Measurements from ENCODE around the gene CD22. TPM values are rescaled to one million over a fixed set of nuclear protein-coding genes. Genes with fewer than 3 reads are reported as not detected.

CD22 gene
- total and polyA plus RNA-seq, 8 donors, result 2.0 to 5.7 (median 4.0) TPM; not detected in 3

DNA sequence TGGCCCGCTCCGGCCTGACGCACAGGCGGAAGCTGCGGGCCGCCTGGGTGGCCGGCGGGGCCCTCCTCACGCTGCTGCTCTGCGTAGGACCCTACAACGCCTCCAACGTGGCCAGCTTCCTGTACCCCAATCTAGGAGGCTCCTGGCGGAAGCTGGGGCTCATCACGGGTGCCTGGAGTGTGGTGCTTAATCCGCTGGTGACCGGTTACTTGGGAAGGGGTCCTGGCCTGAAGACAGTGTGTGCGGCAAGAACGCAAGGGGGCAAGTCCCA, 23.1 kb downstream of the CD22 start:
- no peak for DNase-seq
- H3K36me3 ChIP-seq, result no peaks in the 10 kb centered on the region
- peaks cover 0 to 27% (median 0%) of the 10 kb centered on the region in 3 donors for H3K27me3 ChIP-seq
- no peak overlapping the region for H3K4me3 ChIP-seq
- WGBS, 5 donors, result 76 to 93% (median 84%) methylated on average over 16 to 18 of the region's 18 CpGs
- TF ChIP-seq, protein P1, sequence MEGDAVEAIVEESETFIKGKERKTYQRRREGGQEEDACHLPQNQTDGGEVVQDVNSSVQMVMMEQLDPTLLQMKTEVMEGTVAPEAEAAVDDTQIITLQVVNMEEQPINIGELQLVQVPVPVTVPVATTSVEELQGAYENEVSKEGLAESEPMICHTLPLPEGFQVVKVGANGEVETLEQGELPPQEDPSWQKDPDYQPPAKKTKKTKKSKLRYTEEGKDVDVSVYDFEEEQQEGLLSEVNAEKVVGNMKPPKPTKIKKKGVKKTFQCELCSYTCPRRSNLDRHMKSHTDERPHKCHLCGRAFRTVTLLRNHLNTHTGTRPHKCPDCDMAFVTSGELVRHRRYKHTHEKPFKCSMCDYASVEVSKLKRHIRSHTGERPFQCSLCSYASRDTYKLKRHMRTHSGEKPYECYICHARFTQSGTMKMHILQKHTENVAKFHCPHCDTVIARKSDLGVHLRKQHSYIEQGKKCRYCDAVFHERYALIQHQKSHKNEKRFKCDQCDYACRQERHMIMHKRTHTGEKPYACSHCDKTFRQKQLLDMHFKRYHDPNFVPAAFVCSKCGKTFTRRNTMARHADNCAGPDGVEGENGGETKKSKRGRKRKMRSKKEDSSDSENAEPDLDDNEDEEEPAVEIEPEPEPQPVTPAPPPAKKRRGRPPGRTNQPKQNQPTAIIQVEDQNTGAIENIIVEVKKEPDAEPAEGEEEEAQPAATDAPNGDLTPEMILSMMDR (IDR thresholded peaks at IDR 0.05), result no peak
- TF ChIP-seq POLR2A (IDR thresholded peaks at IDR 0.05), result no peak
- no peak for TF ChIP-seq EP300 (IDR thresholded peaks at IDR 0.05)
- TF ChIP-seq POLR2AphosphoS5 (IDR thresholded peaks at IDR 0.05), result no peak
- intact Hi-C loops (cut with DNase I; ENCODE audit: low total_unique reads), result no loop called here
- H3K4me1 ChIP-seq, result peaks cover 0 to 28% (median 5%) of the 10 kb centered on the region in 4 donors
- H3K27ac ChIP-seq, result no peak overlapping the region
- no peaks in the 10 kb centered on the region for H3K9me3 ChIP-seq

DNA sequence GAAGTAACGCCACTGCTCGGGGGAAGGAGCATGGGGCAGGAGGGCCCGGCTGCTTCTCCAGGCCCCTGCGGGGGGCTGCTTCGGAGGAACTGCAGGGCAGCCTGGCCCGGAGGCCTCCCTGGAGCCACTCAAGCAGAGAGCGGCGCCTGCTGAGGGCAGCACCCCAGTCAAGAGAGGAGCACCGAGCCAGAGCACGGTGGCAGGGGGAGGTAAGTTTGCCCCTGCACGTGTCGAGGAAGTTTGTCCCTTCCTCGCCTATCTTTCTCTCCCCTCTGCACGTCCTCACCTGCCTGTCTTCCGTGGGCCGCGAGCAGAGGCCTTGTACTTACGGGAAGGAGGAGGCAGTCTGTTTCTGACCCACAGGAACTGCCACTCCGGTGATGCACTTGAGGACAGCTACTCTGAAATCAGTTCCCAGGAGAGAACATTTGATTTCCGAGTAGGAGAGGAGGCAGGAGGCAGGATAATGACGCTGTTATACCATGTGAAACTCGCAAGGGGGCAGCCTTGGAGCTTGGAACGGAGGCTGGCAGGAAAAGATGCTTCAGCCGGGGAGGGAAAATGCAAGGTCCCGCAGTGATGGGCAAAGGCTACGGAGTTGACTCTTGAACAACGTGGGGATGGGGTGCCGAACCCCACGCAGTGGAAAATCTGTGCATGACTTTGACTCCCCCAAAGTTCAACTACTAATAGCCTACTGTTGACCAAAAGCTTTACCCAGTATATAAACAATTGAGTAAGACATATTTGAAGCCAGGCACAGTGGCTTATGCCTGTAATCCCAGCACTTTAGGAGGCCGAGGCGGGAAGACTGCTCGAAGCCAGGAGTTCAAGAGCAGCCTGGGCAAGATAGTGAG, 23.7 kb downstream of the CD22 start:
- WGBS, 5 donors, result 28 to 35% (median 31%) methylated on average over 27 to 32 of the region's 32 CpGs

DNA sequence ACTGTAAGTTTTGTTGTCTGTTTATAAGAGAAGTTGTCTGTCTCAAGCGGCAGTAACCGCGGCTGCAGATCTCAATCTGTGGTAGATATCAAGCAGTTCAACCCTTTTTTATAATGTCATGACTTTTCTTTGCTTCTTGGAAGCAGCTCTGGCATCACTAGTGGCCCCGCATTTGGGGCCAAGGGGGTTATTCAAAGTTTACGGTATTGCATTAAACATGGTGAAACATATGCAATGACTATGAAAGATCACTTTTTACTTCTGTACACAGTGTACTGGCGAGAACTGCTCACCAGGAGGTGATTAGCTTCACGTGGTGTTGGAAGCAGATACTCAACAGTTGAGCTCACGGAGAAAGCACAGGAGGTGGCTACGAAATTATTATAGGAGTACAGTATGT, 24.6 kb downstream of the CD22 start:
- H3K4me3 ChIP-seq, result no peak overlapping the region
- DNase-seq, result no peak
- H3K27ac ChIP-seq, result no peak overlapping the region
- no peaks in the 10 kb centered on the region for H3K9me3 ChIP-seq
- 49 to 53% (median 52%) methylated on average over 9 of the region's 9 CpGs for WGBS, 5 donors
- TF ChIP-seq POLR2AphosphoS5 (IDR thresholded peaks at IDR 0.05), result peak in 2 of 3 donors; percentile 11 to 20
- TF ChIP-seq POLR2A (IDR thresholded peaks at IDR 0.05), result no peak
- TF ChIP-seq, protein P1 (IDR thresholded peaks at IDR 0.05), result no peak
- TF ChIP-seq EP300 (IDR thresholded peaks at IDR 0.05), result no peak
- intact Hi-C loops (cut with DNase I; ENCODE audit: low total_unique reads), result no loop called here
- no peaks in the 10 kb centered on the region for H3K36me3 ChIP-seq
- H3K4me1 ChIP-seq, result peaks cover 0 to 35% (median 12%) of the 10 kb centered on the region in 4 donors
- peaks cover 0 to 26% (median 0%) of the 10 kb centered on the region in 3 donors for H3K27me3 ChIP-seq

More for the DNA sequence above, 23.7 kb downstream of the CD22 start:
- peaks cover 0 to 27% (median 7%) of the 10 kb centered on the region in 4 donors for H3K4me1 ChIP-seq
- TF ChIP-seq, protein P1 (IDR thresholded peaks at IDR 0.05), result peak in 5 of 7 experiments; percentile 62 to 87 (median 81)
- peak in 1 of 3 donors; percentile 50 for TF ChIP-seq POLR2AphosphoS5 (IDR thresholded peaks at IDR 0.05)
- TF ChIP-seq POLR2A (IDR thresholded peaks at IDR 0.05), result no peak
- no peaks in the 10 kb centered on the region for H3K9me3 ChIP-seq
- H3K27ac ChIP-seq, result no peak overlapping the region
- H3K4me3 ChIP-seq, result no peak overlapping the region
- H3K27me3 ChIP-seq, result peaks cover 0 to 26% (median 0%) of the 10 kb centered on the region in 3 donors
- intact Hi-C loops (cut with DNase I; ENCODE audit: low total_unique reads), result no loop called here
- peak; percentile 73 to 93 for DNase-seq
- H3K36me3 ChIP-seq, result no peaks in the 10 kb centered on the region

DNA sequence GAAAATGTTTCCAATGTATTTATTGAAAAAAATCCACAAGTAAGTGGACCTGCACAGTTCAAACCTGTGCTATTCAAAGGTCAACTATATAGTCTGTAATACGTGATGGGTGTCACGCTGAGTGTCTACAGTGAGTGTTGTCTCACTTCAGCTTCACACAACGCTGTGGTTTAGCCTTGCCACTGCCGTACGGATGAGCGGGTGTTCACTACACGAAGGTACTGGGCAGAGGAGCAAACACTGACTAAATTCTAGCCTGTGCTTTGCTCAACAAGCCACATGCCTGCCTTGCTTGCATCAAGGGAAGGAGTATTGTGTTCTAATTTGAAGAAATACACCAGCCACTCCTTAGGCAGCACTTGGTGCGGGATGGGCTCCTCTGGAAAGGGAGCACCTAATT, 25.9 kb downstream of the CD22 start:
- no peak overlapping the region for H3K4me3 ChIP-seq
- intact Hi-C loops (cut with DNase I; ENCODE audit: low total_unique reads), result loop anchor here (5.0 kb wide), 1 partner anchor 112 kb away; no protein-coding TSS in a partner anchor
- H3K36me3 ChIP-seq, result no peaks in the 10 kb centered on the region
- no peak overlapping the region for H3K27ac ChIP-seq
- 89 to 92% (median 91%) methylated on average over 8 of the region's 8 CpGs for WGBS, 5 donors
- no peaks in the 10 kb centered on the region for H3K9me3 ChIP-seq
- no peak for DNase-seq
- H3K4me1 ChIP-seq, result peaks cover 0 to 35% (median 12%) of the 10 kb centered on the region in 4 donors
- TF ChIP-seq POLR2AphosphoS5 (IDR thresholded peaks at IDR 0.05), result no peak
- no peak for TF ChIP-seq EP300 (IDR thresholded peaks at IDR 0.05)
- no peak for TF ChIP-seq POLR2A (IDR thresholded peaks at IDR 0.05)
- TF ChIP-seq, protein P1 (IDR thresholded peaks at IDR 0.05), result no peak
- H3K27me3 ChIP-seq, result peaks cover 0 to 26% (median 0%) of the 10 kb centered on the region in 3 donors
